COLO668 (cell line): Measurements from ENCODE around the gene PSTPIP1.

Experiments
- DNase-seq: peaks from one replicate; lab custom pipeline; 2025; ENCODE audit not compliant: unreplicated experiment; lab: John Stamatoyannopoulos, UW

PSTPIP1 gene

GRCh38 chr15:77040673-77041072 lies 45.7 kb downstream of the PSTPIP1 start:
- no peak for DNase-seq

- no peak for DNase-seq
Measured at GRCh38 chr15:77042245-77042919, 47.5 kb downstream of the PSTPIP1 start.

- DNase-seq = no peak
Measured at GRCh38 chr15:77042955-77043920, 48.3 kb downstream of the PSTPIP1 start.

GRCh38 chr15:77044228-77045042 lies 49.5 kb downstream of the PSTPIP1 start:
- no peak for DNase-seq

DNA sequence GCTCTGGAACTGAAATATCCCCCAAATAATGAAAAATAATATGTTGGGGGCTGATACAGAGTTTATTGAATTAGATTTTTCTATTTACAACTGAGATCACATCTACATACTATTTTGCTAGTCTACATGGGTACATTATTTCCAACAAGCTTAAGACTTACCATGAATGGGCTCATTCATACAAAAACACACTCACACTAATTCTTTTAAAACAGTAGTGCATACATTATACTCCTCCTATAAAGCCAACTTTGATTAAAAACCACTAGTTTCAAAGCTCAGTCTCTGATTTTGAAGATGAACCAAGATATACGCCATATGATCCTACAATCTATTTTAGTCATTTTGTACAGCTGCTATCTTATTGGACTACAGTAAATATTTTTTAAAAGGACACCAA lies 51.1 kb downstream of the PSTPIP1 start:
- no peak for DNase-seq

DNA sequence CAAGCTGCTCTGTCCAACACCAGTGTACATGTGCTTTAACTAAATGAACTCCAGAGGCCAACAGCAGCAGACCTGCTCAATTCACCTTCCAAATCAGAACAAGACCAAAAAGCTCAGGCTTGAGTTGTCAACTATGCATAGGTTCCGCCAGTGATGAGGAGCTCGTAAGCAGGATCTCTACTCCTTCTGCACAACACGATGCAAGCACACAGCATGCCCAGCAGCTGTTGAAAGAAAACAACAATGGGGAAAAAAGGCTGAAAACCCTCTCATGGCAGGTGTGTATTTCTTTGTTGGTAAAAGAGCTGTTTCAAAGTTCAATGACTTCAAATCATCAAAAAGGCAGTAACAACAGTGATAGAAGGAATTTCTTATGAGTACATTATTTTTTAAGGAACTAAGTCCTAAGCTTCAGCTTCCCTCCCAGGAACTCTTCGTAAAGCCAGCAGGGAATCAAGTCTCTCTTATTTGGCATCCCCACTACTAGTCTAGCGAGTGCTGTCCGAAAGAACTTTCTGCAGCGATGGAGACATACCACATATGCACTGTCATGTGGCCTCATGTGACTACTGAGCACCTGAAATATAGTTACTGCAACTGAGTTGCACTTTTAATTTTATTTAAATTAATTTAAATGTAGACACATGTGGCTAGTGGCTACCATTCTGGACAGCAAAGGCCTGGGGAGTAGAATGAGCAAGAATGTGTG lies 51.9 kb downstream of the PSTPIP1 start:
- no peak for DNase-seq

DNA sequence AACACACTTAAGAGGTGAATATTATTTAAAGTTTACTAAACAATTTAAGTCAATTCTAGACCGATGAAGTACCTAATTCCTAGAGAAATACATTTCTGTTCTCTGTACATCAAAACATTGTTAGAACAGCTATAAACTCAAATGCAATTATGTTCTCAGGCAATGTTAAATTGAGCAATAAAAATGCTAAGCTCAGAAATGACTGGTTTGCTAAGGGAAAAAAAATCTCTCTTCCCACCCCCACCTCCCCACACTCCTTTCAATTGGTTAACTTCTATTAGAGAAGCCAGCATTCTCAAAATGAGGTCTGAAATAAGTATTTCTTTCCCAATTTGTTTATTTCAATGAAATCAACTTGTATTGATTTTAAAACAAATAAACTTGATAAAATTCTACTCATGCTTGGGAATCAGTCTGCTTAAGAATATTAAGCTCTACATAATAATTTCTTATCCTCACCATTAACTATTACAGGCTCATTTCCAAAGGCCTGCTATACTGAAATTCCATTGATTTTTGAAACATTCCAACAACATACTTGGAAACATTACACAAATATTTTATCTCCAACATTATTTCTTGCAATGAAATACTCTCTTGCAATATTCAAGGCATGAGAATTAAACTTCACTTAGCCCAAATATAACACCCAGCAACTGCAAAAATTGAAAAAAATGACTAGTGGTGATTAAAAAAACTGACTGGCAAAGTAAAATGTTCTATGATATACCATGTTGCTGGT lies 53.4 kb downstream of the PSTPIP1 start:
- DNase-seq = no peak

- no peak for DNase-seq
Measured at GRCh38 chr15:77052556-77052955, 57.6 kb downstream of the PSTPIP1 start.

- DNase-seq = no peak
Measured at GRCh38 chr15:77053709-77054108, 58.8 kb downstream of the PSTPIP1 start.

GRCh38 chr15:77057072-77057471 lies 62.1 kb downstream of the PSTPIP1 start:
- DNase-seq = no peak

DNA sequence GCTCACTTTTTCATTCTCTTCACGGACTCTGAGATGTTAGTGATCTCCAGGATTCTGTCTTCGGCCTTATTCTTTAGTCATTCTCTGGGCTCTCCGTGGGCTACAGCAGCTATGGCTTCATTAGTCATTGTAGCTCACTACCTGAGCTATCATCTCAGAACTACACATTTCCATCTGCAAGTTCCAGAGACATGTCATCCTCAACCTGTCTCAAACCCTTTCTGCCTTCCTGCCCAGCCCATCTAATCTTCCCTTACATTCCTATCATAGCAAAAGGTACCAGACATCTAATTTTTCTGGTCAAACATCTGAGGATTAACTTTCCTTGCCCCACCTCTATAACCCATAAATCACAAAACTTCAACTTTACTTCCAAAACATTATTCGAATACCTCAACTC lies 62.8 kb downstream of the PSTPIP1 start:
- DNase-seq = no peak

- no peak for DNase-seq
Measured at GRCh38 chr15:77058468-77058867, 63.5 kb downstream of the PSTPIP1 start.

- DNase-seq = no peak
Measured at GRCh38 chr15:77059786-77060361, 64.9 kb downstream of the PSTPIP1 start.

GRCh38 chr15:77060546-77060945 lies 65.6 kb downstream of the PSTPIP1 start:
- no peak for DNase-seq

GRCh38 chr15:77063249-77063648 lies 68.3 kb downstream of the PSTPIP1 start:
- DNase-seq = no peak

GRCh38 chr15:77064063-77064462 lies 69.1 kb downstream of the PSTPIP1 start:
- no peak for DNase-seq

- DNase-seq = no peak
Measured at GRCh38 chr15:77064539-77065308, 69.8 kb downstream of the PSTPIP1 start.

DNA sequence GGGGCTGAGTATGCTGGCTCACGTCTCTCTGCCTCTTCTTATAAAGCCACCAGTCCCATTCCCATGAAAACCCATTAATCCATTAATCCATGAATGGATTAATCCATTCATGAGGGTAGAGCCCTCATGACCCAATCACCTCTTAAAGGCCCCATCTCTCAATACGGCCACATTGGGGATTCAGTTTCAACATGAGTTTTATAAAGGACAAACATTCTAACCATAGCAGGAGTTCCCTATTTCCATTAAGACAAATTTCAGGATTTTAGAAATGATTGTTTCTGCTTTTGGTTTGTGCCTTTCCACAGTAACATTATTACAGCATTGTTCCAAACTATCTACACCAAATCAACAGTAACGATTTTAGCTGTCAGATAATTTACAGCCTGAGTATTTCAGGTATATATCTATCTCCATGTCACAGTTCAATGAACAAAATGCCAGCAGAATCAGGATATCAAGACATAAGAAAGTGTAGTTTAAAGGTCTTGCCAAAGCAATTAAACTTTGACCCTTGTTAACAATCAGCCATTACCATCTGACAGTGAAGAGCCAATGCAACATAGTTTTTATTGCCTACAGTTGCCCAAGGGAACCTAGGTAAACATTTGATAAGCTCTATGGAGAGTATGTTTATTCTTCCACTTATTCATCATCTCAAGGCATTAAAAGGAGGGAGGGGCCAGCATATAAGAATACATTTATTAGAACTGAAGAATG lies 72.2 kb downstream of the PSTPIP1 start:
- DNase-seq = no peak
